Skeletal muscle tissue (tissue), 4 donors: ENCODE measurements around the gene OR2W1. TPM values are rescaled to one million over a fixed set of nuclear protein-coding genes. Genes with fewer than 3 reads are reported as not detected.

ENCODE experiments used
- H3K27ac ChIP-seq: one replicate; pipeline ENCODE4 v1.7.0; 2013; ENCODE audit warnings: mild to moderate bottlenecking, low read depth, low read length, inconsistent platforms
- H3K27me3 ChIP-seq, 3 donors: one replicate each; pipeline ENCODE4 v1.7.0; 2013; ENCODE audit warnings: low read length in 3 of 3; ENCODE audit not compliant: control insufficient read depth in 3 of 3, insufficient read depth in 3 of 3
- H3K36me3 ChIP-seq, 3 donors: one replicate each; pipeline ENCODE4 v1.7.0; 2013; ENCODE audit warnings: low read length in 3 of 3; ENCODE audit not compliant: control insufficient read depth in 3 of 3, insufficient read depth in 3 of 3
- H3K4me1 ChIP-seq, 3 donors: one replicate each; pipeline ENCODE4 v1.7.0; 2013; ENCODE audit warnings: low read length in 3 of 3, mild to moderate bottlenecking in 3 of 3; ENCODE audit not compliant: control insufficient read depth in 3 of 3, insufficient read depth in 3 of 3
- H3K4me3 ChIP-seq, 3 donors: one replicate each; pipeline ENCODE4 v1.7.0; 2013; ENCODE audit warnings: low read length in 3 of 3
- H3K9ac ChIP-seq, 3 donors: one replicate each; pipeline ENCODE4 v1.7.0; 2013; ENCODE audit warnings: low read length in 3 of 3, mild to moderate bottlenecking in 3 of 3, moderate library complexity in 2 of 3, low read depth in 1 of 3
- H3K9me3 ChIP-seq, 3 donors: one replicate each; pipeline ENCODE4 v1.7.0; 2013; ENCODE audit warnings: low read length in 3 of 3; ENCODE audit not compliant: control insufficient read depth in 3 of 3
- total RNA-seq: library from RNA; depleted of rRNA; stranded (reverse); fragments of >200 nt; gene quantifications from one replicate; pipeline ENCODE4 v1.2.3, GENCODE V29; 2014
- donor health status: Osteomylitis.

The OR2W1 gene
- total RNA-seq, 1 donor from 2014 or later: not detected

DNA sequence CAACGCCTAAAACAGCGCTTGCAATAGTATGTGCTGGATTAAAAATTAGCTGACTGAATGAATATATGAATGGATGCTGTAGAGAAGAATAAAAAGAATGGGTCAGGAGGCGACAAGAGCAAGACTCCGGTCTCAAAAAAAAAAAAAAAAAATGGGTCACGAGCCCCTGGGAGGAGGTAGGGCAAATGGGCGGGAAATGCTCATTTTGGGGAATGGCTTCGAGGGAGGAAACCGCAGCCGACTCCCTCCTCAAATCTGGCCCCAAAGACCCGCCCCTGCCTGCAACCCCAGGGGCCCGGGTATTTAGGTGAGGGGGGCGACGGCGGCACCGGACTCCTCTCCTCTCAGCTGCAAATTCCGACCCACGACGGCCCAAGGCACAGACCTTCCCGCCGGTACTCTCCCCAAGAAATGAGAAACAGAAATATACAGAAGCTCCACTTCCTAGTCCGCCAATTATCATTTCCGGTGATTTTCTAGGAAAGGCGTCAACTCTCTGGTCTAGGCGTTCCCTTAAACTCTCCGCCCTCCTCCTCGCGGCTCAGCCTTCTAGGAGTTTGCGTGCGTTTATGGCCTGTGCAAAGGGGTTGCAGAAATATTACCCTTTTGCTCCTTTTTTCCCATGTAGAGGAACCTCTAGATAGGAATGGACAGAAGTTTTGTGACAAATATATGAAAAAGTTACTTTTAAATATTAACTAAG is 39.6 kb downstream of the OR2W1 start, which contains the start of gene ZNF311:
Gene ZNF311 (minus strand): TSS at position 133 of the 703 bp plus-strand sequence. CDS start 1,361 bp downstream, outside the sequence.
- no peak within 1 kb of the TSS for H3K27ac ChIP-seq

DNA sequence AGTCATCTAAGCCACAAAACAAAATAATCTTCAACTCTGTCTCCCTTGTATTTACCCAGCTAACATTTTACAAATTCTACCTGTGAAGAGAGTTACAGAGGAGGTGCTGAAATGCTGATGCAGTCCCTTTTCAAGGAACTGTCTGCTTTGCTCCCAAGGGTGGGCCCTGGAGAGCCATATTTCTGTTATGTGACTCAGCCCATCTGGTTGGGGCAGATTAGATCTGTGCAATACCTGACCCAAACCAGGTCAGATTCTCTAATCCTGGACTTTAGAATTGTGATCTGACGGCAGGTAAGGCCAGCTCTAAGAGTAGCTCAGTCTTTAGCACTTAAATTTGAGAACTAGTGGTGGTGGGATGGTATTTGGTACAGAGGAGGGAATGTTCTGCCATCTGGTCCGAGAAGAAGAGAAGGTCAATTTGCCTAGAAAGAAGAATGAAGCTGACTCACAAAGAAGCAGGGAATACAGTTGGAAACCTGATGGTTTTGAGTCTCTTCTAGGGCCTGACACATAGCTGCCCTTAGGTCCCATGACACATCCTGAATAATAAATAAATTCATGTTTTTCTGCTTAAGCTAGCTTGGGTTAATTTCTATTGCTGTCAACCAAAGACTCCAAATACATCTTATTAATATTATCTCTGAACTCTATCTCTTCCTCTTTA is 48.0 kb downstream of the OR2W1 start:
- no peak overlapping the region for H3K9ac ChIP-seq
- no peaks in the 10 kb centered on the region for H3K27me3 ChIP-seq
- H3K9me3 ChIP-seq: peaks cover 0 to 2% (median 0%) of the 10 kb centered on the region in 3 donors
- no peak overlapping the region for H3K4me3 ChIP-seq
- H3K36me3 ChIP-seq: no peaks in the 10 kb centered on the region
- H3K4me1 ChIP-seq: no peaks in the 10 kb centered on the region
- H3K27ac ChIP-seq: no peak overlapping the region

More for the DNA sequence above, 39.6 kb downstream of the OR2W1 start, which contains the start of gene ZNF311:
- Histone ChIP-seq H3K4me1 (no peaks in the 10 kb centered on the region), H3K4me3 (peak within 1 kb of the TSS; percentile 23 to 77 (median 58)), H3K9me3 (no peaks in the 10 kb centered on the region), H3K27me3 (peaks cover under 1 to 6% (median 2%) of the 10 kb centered on the region in 3 donors), H3K36me3 (no peaks in the 10 kb centered on the region), H3K9ac (peak within 1 kb of the TSS in 1 of 3 donors; percentile 54)

DNA sequence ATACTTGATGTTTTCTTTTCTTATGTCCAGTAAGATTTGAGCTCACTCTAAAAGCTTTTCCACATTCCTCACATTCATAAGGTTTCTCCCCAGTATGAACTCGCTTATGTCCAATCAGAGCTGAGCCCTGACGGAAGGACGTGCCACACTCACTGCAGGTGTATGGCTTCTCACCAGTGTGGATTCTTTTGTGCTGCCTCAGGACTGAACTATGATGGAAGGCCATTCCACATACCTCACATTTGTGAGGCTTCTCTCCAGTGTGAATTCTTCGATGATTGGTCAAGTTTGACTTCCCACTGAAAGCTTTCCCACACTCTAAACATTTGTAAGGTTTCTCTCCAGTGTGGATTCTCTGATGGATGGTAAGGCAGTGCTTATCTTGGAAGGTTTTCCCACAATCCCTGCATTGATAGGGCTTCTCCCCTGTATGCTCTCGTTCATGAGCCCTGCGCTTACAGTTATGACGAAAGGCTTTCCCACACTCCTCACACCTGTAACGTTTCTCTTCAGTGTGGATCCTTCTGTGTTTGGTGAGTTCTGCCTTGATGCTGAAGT is 49.8 kb downstream of the OR2W1 start:
- Histone ChIP-seq H3K9me3 (peaks cover 0 to 2% (median 0%) of the 10 kb centered on the region in 3 donors), H3K27ac (no peak overlapping the region), H3K27me3 (no peaks in the 10 kb centered on the region)

More for the DNA sequence above, 49.8 kb downstream of the OR2W1 start:
- Histone ChIP-seq H3K9ac (no peak overlapping the region), H3K4me1 (no peaks in the 10 kb centered on the region), H3K36me3 (no peaks in the 10 kb centered on the region), H3K4me3 (no peak overlapping the region)

Other genes starting within 250 kb of the OR2W1 start
- 62.1 TPM for gene TRIM27, start 121.2 kb downstream of the OR2W1 start, total RNA-seq
- 1.6 TPM for gene ZNF311, start 39.9 kb downstream of the OR2W1 start, total RNA-seq
- gene OR2B3, start 42.1 kb upstream of the OR2W1 start, total RNA-seq: not detected
- not detected for gene OR2J1, start 54.3 kb upstream of the OR2W1 start, total RNA-seq
- not detected for gene OR2J3, start 62.9 kb upstream of the OR2W1 start, total RNA-seq
- gene OR2J2, start 125.7 kb upstream of the OR2W1 start, total RNA-seq: not detected